Measurements from ENCODE around the gene PGR.

- TF ChIP-seq ZBTB7A (IDR thresholded peaks at IDR 0.05; ENCODE audit: low read depth), result no peak
- no peak for TF ChIP-seq EP300 (IDR thresholded peaks at IDR 0.05; ENCODE audit: borderline replicate concordance)
- TF ChIP-seq CREB1 (IDR thresholded peaks at IDR 0.05; ENCODE audit: low read depth), result no peak
- TF ChIP-seq, protein P1, sequence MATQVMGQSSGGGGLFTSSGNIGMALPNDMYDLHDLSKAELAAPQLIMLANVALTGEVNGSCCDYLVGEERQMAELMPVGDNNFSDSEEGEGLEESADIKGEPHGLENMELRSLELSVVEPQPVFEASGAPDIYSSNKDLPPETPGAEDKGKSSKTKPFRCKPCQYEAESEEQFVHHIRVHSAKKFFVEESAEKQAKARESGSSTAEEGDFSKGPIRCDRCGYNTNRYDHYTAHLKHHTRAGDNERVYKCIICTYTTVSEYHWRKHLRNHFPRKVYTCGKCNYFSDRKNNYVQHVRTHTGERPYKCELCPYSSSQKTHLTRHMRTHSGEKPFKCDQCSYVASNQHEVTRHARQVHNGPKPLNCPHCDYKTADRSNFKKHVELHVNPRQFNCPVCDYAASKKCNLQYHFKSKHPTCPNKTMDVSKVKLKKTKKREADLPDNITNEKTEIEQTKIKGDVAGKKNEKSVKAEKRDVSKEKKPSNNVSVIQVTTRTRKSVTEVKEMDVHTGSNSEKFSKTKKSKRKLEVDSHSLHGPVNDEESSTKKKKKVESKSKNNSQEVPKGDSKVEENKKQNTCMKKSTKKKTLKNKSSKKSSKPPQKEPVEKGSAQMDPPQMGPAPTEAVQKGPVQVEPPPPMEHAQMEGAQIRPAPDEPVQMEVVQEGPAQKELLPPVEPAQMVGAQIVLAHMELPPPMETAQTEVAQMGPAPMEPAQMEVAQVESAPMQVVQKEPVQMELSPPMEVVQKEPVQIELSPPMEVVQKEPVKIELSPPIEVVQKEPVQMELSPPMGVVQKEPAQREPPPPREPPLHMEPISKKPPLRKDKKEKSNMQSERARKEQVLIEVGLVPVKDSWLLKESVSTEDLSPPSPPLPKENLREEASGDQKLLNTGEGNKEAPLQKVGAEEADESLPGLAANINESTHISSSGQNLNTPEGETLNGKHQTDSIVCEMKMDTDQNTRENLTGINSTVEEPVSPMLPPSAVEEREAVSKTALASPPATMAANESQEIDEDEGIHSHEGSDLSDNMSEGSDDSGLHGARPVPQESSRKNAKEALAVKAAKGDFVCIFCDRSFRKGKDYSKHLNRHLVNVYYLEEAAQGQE (IDR thresholded peaks at IDR 0.05; ENCODE audit: low read depth), result no peak
- TF ChIP-seq, protein P2, sequence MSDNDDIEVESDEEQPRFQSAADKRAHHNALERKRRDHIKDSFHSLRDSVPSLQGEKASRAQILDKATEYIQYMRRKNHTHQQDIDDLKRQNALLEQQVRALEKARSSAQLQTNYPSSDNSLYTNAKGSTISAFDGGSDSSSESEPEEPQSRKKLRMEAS (IDR thresholded peaks at IDR 0.05), result no peak
These were observed 36.4 kb upstream of the PGR start for GRCh38 chr11:101166038-101166437.

Data from Ishikawa (cell line).